Esophagus muscularis mucosa (tissue), 4 donors: Measurements from ENCODE around the gene ME3. TPM values are rescaled to one million over a fixed set of nuclear protein-coding genes. Genes with fewer than 3 reads are reported as not detected.

Experiments
- DNase-seq: peaks from one replicate; pipeline ENCODE4 v3.0.0-alpha.2; 2017; ENCODE audit errors: extremely low spot score
- H3K27ac ChIP-seq, 4 donors: fragments of 200-600 bp; sonication (generic); replicated peaks in 1 of 4; 1 replicate in 3 of 4; 2 replicates in 1 of 4; pipeline ENCODE4 v1.5.1; 2016 to 2019; ENCODE audit warnings: mild to moderate bottlenecking in 1 of 4
- H3K27me3 ChIP-seq, 4 donors: fragments of 200-600 bp; sonication (generic); one replicate each; pipeline versions ENCODE4 v1.5.1 to v1.6.0; 2016 to 2019
- H3K36me3 ChIP-seq, 4 donors: fragments of 200-600 bp; sonication (generic); one replicate each; pipeline ENCODE4 v1.5.1; 2016 to 2019
- H3K4me1 ChIP-seq, 4 donors: fragments of 200-600 bp; sonication (generic); one replicate each; pipeline ENCODE4 v1.5.1; 2016 to 2019
- H3K4me3 ChIP-seq, 4 donors: fragments of 200-600 bp; sonication (generic); 1 replicate in 2 of 4; 2 replicates in 2 of 4; pipeline ENCODE4 v1.5.1; 2016 to 2019; ENCODE audit warnings: mild to moderate bottlenecking in 4 of 4, moderate library complexity in 1 of 4
- H3K9me3 ChIP-seq, 4 donors: fragments of 200-600 bp; sonication (generic); 1 replicate in 3 of 4; 2 replicates in 1 of 4; pipeline ENCODE4 v1.5.1; 2016 to 2019
- CTCF ChIP-seq, 3 experiments: fragments of 200-600 bp in 2 of 3; fragments of 450-650 bp in 1 of 3; sonication (generic) in 2 of 3; IDR thresholded peaks; one replicate each; pipeline ENCODE4 v1.5.1; 2017 to 2019; ENCODE audit warnings: antibody characterized with exemption in 3 of 3, mild to moderate bottlenecking in 2 of 3, moderate library complexity in 1 of 3
- EP300 ChIP-seq: sonication (generic); formaldehyde crosslinking; IDR thresholded peaks from one replicate; pipeline ENCODE4 v1.6.1; 2017; ENCODE audit warnings: antibody characterized with exemption
- POLR2A ChIP-seq: fragments of 450-650 bp; IDR thresholded peaks from one replicate; pipeline ENCODE4 v1.6.1; 2017; ENCODE audit warnings: antibody characterized with exemption, moderate library complexity, mild to moderate bottlenecking, low read depth
- POLR2AphosphoS5 ChIP-seq, 2 donors: sonication (generic); formaldehyde crosslinking; IDR thresholded peaks; one replicate each; pipeline ENCODE4 v1.6.1; 2017; ENCODE audit warnings: antibody characterized with exemption in 2 of 2
- WGBS: methylation state at CpG from one replicate; pipeline ENCODE4 v1.1.5; 2018; 5-methylcytosine and 5-hydroxymethylcytosine counted together
- intact Hi-C: fragments of 100-400 bp; cut with DNase I; formaldehyde crosslinking; loops from one replicate; pipeline ENCODE4 v1.15.1; 2023
- total RNA-seq, 4 donors: library from RNA; depleted of rRNA; stranded (reverse); fragments of >200 nt; gene quantifications; one replicate each; pipeline versions ENCODE4 v1.1.0 to v1.2.1, GENCODE V29; 2016

ME3 gene
- total RNA-seq, 4 donors from 2014 or later: 20.4 to 50.1 (median 26.2) TPM

DNA sequence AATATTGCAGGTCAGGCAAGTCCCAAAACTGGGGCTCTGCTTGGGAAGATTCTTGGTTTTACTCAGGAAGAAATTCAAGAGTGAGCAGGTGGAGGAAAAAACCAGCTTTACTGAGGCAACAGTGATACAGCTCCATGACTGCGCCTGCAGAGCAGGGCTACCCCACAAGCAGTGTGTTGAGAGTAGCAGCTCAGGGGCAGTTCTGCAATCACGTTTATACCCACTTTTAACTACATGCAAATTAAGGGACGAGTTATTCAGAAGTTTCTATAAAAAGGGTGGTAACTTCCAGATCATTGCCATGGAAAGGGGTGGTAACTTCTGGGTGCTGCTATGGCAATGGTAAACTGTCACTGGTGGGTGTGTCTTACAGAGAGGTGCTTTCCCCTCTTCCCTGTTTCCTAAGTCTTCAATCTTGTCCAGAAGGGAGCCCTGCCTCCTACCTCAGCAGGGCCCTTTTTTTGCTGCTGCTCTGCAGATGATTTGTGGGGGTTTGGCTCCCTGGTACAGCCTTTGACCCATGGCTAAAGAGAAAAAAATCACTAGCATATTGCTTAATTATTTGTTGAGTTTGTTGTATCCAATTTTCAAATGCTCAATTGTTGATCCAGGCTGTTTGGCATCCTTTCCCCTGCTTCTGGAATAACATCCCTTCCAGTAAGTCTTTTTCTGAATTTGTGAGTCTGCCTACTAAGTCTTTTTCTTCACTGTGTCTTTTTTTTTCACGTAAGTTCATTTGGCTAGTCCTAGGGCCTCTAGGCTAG lies 30.0 kb upstream of the ME3 start:
- intact Hi-C loops: no loop called here
- 72% methylated on average over 4 of the region's 4 CpGs for WGBS
- no peaks in the 10 kb centered on the region for H3K9me3 ChIP-seq
- H3K36me3 ChIP-seq: no peaks in the 10 kb centered on the region
- H3K27ac ChIP-seq: no peak overlapping the region
- no peak for TF ChIP-seq POLR2AphosphoS5 (IDR thresholded peaks at IDR 0.05)
- TF ChIP-seq POLR2A: no peak
- no peak for TF ChIP-seq EP300
- TF ChIP-seq CTCF (IDR thresholded peaks at IDR 0.05): no peak
- no peak for DNase-seq
- H3K4me3 ChIP-seq: no peak overlapping the region
- H3K27me3 ChIP-seq: no peaks in the 10 kb centered on the region
- peaks cover 0 to 15% (median 13%) of the 10 kb centered on the region in 4 donors for H3K4me1 ChIP-seq

DNA sequence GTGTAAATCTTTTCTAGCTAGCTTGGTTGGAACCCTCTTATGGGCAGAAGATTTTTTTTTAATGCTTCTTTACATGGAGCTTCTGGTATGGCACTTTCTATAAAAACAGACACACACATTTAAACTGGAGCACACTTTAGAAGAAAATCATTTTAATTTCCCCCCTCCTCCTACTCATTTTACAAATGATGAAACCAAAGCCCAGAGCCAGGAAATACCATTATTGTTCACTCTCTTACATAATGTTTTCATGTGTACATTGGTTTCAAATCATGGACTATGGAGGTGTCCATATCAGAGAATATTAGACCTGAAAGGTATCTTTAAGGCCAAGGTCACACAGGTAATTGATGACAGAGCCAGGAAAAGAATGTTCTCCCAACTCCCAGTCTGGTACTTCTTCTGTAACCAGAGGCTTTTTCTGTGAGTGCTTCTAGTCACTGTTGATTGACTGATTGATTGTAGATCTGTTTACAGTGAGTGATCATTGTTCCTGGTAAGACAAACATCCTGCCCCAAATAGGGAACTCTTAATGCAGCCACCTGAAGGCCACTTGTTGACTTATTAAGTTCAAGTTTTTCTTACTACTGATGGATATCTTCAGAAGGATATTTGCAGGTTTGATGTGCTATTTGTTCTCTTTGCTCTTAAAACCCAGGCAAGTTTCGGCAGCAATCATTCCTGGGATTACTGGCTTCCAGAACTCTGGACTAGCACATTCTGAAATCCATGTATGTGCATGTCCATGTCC lies 26.8 kb upstream of the ME3 start:
- DNase-seq: no peak
- H3K9me3 ChIP-seq: no peaks in the 10 kb centered on the region
- no peak overlapping the region for H3K27ac ChIP-seq
- no peaks in the 10 kb centered on the region for H3K27me3 ChIP-seq
- peaks cover 13 to 29% (median 27%) of the 10 kb centered on the region in 4 donors for H3K4me1 ChIP-seq
- 100% methylated on average over 1 of the region's 1 CpG for WGBS
- intact Hi-C loops: loop anchor here (5.0 kb wide), 1 partner anchor 43 kb away; no protein-coding TSS in a partner anchor
- no peak overlapping the region for H3K4me3 ChIP-seq
- H3K36me3 ChIP-seq: no peaks in the 10 kb centered on the region
- no peak for TF ChIP-seq POLR2AphosphoS5 (IDR thresholded peaks at IDR 0.05)

DNA sequence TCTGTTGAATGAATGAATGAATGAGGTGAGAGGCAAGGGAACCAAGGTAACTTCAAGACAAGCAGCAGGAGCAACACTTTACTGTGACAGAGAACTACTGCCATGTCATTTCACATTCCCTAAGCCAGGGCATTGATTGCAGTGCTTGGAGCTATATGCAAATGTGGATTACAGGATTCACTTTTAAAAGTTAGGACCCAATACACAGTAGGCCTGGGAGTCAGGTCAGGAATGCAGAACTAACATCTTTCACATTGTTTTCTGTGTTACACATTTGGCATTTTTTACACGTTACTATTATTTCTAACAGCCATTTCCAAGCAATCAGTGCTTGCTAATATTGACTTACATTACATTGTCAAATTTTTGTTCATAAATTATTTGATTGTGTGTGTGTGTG lies 26.2 kb upstream of the ME3 start:
- Histone ChIP-seq H3K36me3 (no peaks in the 10 kb centered on the region), H3K27ac (no peak overlapping the region), H3K27me3 (no peaks in the 10 kb centered on the region), H3K4me1 (peaks cover 15 to 34% (median 33%) of the 10 kb centered on the region in 4 donors), H3K4me3 (no peak overlapping the region), H3K9me3 (no peaks in the 10 kb centered on the region)
- intact Hi-C loops: loop anchor here (5.0 kb wide), 1 partner anchor 44 kb away; no protein-coding TSS in a partner anchor
- no peak for DNase-seq
- whole genome bisulfite sequencing: 87% methylated on average over 1 of the region's 1 CpG
- TF ChIP-seq POLR2A: no peak
- no peak for TF ChIP-seq EP300
- no peak for TF ChIP-seq CTCF (IDR thresholded peaks at IDR 0.05)
- TF ChIP-seq POLR2AphosphoS5 (IDR thresholded peaks at IDR 0.05): no peak

GRCh38 chr11:86696451-86696850 lies 24.0 kb upstream of the ME3 start:
- peak overlapping the region; percentile 37 to 77 (median 68) for H3K27ac ChIP-seq
- no peaks in the 10 kb centered on the region for H3K27me3 ChIP-seq
- peaks cover 15 to 53% (median 43%) of the 10 kb centered on the region in 4 donors for H3K4me1 ChIP-seq
- no peak for TF ChIP-seq CTCF (IDR thresholded peaks at IDR 0.05)
- TF ChIP-seq POLR2AphosphoS5 (IDR thresholded peaks at IDR 0.05): no peak
- TF ChIP-seq EP300: no peak
- no peak for TF ChIP-seq POLR2A
- H3K9me3 ChIP-seq: no peaks in the 10 kb centered on the region
- H3K4me3 ChIP-seq: no peak overlapping the region
- H3K36me3 ChIP-seq: no peaks in the 10 kb centered on the region
- intact Hi-C loops: loop anchor here (5.0 kb wide), 1 partner anchor 46 kb away; no protein-coding TSS in a partner anchor
- WGBS: 100% methylated on average over 1 of the region's 1 CpG
- DNase-seq: no peak

GRCh38 chr11:86696004-86696403 lies 23.6 kb upstream of the ME3 start:
- WGBS: 33% methylated on average over 1 of the region's 1 CpG
- no peaks in the 10 kb centered on the region for H3K27me3 ChIP-seq
- no peak for TF ChIP-seq CTCF (IDR thresholded peaks at IDR 0.05)
- peak; percentile 8 for TF ChIP-seq EP300
- TF ChIP-seq POLR2A: no peak
- TF ChIP-seq POLR2AphosphoS5 (IDR thresholded peaks at IDR 0.05): peak in 1 of 2 donors; percentile 84
- H3K9me3 ChIP-seq: no peaks in the 10 kb centered on the region
- no peak for DNase-seq
- peak overlapping the region in 1 of 4 donors; percentile 4 for H3K4me3 ChIP-seq
- intact Hi-C loops: loop anchor here (5.0 kb wide), 1 partner anchor 46 kb away; no protein-coding TSS in a partner anchor
- H3K36me3 ChIP-seq: no peaks in the 10 kb centered on the region
- H3K27ac ChIP-seq: peak overlapping the region; percentile 37 to 77 (median 68)
- peaks cover 15 to 53% (median 43%) of the 10 kb centered on the region in 4 donors for H3K4me1 ChIP-seq
